HG03342 (cell line): ENCODE measurements around the gene WDFY4.

Experiments
- ATAC-seq: cut with Tn5 transposase; IDR thresholded peaks from one replicate; pipeline ENCODE4 v1.9.1; 2021; ENCODE audit warnings: mild to moderate bottlenecking, moderate library complexity; ENCODE audit not compliant: unreplicated experiment

Gene WDFY4

GRCh38 chr10:48740988-48741387, 56.3 kb downstream of the WDFY4 start:
- ATAC-seq, result no peak

- ATAC-seq, result no peak
Measured at GRCh38 chr10:48742891-48743860, 58.5 kb downstream of the WDFY4 start.

- no peak for ATAC-seq
Measured at GRCh38 chr10:48744587-48744986, 59.9 kb downstream of the WDFY4 start.

- ATAC-seq, result no peak
Measured at GRCh38 chr10:48745662-48746245, 61.1 kb downstream of the WDFY4 start.

- no peak for ATAC-seq
Measured at GRCh38 chr10:48748573-48748972, 63.9 kb downstream of the WDFY4 start.

- no peak for ATAC-seq
Measured at GRCh38 chr10:48749254-48749787, 64.6 kb downstream of the WDFY4 start.

GRCh38 chr10:48750019-48750418, 65.3 kb downstream of the WDFY4 start:
- no peak for ATAC-seq

GRCh38 chr10:48750991-48751390, 66.3 kb downstream of the WDFY4 start:
- ATAC-seq, result no peak

- no peak for ATAC-seq
Measured at GRCh38 chr10:48751730-48752129, 67.1 kb downstream of the WDFY4 start.

- ATAC-seq, result no peak
Measured at GRCh38 chr10:48758411-48758810, 73.7 kb downstream of the WDFY4 start.

- ATAC-seq, result peak; percentile 90
Measured at GRCh38 chr10:48759113-48759901, 74.6 kb downstream of the WDFY4 start.

GRCh38 chr10:48760983-48761382, 76.3 kb downstream of the WDFY4 start:
- ATAC-seq, result no peak

- ATAC-seq, result no peak
Measured at GRCh38 chr10:48762064-48763042, 77.7 kb downstream of the WDFY4 start.

- ATAC-seq, result no peak
Measured at GRCh38 chr10:48763403-48763965, 78.8 kb downstream of the WDFY4 start.

- no peak for ATAC-seq
Measured at GRCh38 chr10:48764486-48764885, 79.8 kb downstream of the WDFY4 start.

- peak; percentile 54 for ATAC-seq
Measured at GRCh38 chr10:48765039-48765438, 80.4 kb downstream of the WDFY4 start.

GRCh38 chr10:48765527-48765926, 80.9 kb downstream of the WDFY4 start:
- ATAC-seq, result no peak

GRCh38 chr10:48767373-48768143, 82.9 kb downstream of the WDFY4 start:
- ATAC-seq, result no peak
